HG03095 (cell line): ENCODE data around the gene SS18.

Experiments
- ATAC-seq: cut with Tn5 transposase; IDR thresholded peaks from one replicate; pipeline ENCODE4 v1.9.1; 2021; ENCODE audit warnings: moderate library complexity; ENCODE audit not compliant: unreplicated experiment

SS18 gene

DNA sequence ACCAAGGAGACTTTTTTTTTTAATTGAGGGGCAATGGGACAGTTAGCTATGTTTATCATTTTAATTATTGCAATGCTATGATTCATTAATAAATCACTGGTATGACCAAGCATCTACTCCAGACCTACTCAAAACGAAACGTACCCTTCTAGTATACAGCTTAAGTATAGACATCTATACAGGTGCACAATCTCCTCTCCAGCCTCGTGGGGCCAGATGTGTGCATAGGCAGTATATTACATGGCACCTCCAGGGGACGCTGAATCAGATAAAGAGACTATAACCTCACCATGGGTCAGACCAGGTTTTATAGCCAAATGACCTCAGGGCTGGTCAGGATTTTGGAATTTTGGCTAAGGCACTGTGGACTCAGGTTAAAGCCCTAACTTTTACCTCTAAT, 86.6 kb downstream of the SS18 start:
- ATAC-seq: no peak

DNA sequence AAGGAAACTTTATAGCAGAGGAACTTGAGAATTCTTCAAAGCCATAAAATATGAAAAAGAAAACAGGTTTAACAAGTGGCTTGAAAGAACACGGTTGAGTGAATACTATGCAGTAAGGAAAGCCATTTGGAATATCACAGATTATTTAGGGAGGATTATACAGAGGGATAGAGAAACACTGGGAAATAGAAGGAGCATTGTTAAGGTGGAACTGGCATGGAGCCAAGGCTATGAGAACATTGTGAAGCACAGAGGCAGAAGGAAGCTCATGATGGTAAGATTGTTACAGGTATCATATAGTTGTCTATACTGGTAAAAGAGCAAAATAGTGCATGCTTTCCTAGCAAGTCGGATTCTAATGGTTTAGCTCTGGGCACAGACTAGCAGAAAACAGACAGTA, 87.1 kb downstream of the SS18 start:
- ATAC-seq: no peak

DNA sequence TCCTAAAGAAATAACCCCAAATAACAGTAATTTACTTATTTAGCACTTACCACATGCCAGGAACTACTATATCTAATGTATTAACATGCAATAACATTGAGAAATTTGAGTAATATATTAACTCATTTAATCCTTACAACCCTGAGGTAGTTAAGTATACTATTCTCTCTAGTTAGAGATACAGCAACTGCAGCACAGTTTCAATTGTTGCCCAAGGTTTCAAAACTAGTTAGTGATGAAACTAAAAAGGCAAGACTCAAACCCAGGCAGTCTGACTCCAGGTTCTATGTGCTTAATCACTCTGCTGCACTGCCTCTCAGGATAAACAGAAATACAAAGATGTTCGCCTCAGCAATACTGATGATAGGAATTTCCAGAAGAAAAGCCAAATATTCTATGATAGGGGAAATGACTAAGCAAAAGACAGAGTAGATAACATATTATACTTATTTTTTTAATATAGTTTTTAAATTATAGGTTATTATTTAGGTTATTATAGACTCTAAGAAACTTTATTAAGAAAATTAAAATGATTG, 88.0 kb downstream of the SS18 start:
- no peak for ATAC-seq

DNA sequence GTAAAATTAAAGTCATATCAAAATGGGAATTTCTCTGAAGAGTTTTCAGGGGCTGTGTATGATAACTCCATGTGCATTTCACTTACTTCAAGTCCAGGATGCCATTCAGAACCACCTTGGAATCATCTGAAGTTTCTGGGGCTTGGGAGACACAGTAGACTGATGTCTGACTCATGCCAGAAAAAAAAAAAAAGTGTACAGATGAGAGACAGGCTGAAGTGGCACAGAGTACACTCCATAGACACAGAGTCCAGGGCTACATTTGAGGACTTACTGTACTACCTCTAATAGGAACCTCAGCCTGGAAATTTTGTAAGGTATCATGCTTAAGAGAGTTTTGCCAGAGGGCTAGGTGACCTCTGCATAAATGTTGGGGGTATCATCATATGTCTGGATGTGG, 92.0 kb downstream of the SS18 start:
- no peak for ATAC-seq

DNA sequence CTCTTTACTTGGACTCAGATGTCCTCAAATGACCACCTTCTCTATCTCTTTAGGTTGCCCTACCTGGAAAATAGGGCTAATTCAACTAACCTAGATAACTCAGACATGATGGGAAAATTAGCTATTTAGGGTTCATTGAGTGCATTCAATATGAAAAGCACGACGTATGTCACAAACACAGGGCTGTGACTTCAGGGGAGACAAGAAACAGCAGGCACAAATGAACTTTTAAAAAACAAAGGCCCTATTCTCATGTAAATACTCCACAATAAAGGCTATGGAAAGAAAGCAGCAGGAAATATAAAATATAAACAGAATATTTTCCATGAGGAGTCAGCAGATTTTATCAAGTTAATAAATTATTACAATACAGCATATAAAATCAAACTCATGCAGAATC, 97.8 kb downstream of the SS18 start:
- no peak for ATAC-seq

DNA sequence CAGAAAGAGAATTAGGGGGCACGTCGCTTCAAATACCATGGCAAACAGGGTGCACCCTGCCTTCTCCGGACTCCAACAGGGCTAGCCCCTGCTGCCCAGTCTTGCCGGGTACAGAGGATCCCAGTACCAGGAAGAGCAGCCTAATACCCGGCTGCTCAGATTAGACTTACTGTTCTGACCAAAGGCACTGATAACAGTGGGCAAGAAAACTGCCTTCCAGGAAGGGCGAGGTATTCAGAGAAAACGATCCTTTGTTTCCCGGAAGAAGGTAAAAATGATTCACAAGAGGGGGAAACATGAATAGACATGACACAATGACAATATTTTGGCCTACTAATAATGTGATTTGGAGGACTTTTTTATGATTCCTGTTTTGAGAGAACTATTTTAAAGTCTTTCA, 99.9 kb downstream of the SS18 start:
- no peak for ATAC-seq

DNA sequence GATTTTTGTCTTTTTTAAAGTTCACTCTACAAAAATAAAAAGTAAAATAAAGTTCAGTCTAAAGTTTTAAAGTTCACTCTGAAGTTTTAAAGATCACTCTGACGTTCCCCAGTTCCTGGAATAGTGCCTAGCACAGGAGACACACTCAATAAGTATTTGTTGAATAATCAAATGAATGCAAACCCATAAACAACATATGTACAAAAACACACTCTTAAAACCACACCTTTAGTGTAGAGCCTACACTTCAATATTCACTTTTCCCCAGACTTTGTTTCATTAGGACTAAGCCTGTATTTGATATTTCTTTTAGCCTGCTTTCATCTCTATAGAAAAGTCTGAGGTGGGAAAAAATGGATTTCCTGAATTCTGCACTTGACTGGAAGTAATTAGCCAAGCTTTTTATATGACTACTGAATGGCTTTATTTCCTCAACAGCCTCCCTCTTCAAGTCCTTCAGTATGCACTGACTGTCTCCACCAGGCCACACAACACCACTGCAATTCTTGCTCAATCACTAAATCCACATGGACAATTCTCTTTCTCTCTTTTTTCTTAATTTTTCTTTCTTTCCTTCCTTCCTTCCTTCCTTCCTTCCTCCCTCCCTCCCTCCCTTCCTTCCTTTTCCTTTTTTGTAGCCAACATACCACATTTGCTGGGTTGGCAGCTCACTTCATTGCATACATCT, 104.6 kb downstream of the SS18 start:
- no peak for ATAC-seq

DNA sequence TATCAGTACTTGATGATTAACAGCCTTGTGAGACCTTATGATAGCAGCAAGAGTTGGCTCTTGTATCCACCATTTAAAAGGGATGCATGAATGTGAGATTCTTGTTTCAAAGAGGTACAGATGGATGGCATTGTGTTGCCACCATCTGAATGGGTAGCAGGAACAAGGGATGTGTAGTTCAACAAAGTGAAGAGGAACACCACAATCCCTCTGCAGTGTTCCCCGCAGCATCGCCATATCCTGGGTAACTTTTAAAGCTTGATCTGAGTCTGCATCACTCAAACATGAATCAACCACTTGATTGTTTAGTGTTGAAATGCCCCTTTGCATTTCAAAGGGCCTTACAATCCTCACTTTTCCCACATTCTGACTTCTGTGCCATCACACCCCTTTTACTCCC, 106.7 kb downstream of the SS18 start:
- no peak for ATAC-seq

DNA sequence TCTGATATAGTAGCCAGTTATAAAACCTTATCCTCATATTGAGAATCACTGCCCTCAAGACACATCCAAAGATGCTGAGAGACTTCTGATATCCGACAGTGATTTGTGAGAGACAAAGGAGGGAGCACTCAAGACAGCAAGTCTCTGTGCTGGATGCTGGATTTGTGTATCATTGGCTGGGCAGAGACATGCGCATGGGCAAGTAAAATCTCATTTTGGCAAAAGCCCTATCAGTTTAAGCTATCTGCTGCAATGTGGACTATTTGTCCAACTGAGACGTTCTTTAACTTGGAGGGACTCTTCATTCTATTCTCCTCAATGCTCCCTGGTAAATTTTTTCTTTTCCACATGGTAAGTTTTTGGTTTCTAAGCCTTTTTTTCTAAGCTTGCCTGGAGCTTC, 107.5 kb downstream of the SS18 start:
- no peak for ATAC-seq

DNA sequence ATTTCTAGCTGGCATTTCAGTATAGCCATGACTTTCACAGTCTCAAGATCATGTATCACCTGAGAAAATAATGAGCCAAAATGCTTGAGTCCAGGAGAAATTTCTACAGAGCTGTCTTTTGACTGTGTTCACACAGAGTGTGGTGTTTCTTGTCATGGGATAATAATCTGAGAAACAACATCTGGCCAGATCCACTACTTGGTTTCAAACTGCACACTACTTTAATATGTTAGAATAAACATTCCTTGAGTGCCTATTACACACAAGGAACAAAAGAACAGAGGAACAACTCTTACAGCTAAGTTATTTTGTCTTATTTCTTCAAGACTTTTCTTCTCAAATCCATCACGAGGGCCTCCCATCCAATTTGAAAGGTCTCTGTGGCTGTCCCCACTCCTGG, 108.3 kb downstream of the SS18 start:
- ATAC-seq: no peak

DNA sequence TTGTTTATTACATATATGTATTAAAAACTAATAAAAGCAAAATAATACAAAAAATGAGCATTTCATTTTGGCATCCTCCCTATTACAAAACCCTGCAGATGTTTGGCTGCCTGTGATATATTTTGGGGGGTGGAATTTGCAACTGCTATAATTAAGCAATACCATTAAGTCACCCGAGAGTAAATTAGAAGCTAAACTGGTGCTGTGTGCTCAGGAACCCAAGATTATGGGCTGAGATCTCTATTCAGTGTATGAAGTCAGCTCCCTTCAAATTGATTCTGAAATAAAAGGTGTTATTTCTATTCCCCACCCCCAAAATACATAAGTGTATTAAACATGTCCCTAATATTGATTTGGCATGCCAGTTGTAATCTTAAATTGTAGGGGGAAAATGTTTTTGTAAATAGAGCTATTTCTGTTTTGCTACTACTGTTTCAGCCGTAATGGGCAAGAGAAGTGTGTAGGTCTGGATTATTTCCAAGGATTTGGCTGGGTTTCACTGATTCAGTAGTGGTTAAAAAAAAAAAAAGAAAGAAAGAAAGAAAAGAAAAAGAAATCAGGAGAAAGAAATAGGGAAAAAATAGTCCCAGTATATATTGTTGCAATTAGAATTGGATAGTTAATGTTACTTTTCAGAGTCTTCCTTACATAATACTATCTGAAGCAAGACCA, 110.9 kb downstream of the SS18 start:
- ATAC-seq: no peak

DNA sequence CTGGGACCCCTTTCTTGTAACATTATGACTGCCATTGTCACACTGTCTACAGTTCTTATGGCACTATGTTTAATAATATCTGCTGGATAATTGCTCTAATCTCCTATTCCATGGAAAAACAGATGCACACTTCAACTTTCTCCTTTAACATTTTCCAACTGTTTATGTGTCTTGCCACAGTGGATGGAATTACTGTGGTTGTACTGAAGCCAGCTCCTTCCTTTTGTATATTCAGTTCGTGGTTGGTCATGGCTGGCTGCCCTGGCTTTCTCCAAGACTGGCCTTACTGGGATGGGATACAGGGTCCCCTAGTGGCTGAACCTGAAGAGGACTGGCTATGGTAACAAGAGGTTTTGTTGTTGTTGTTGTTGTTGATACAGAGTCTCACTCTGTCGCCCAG, 113.9 kb downstream of the SS18 start:
- no peak for ATAC-seq

DNA sequence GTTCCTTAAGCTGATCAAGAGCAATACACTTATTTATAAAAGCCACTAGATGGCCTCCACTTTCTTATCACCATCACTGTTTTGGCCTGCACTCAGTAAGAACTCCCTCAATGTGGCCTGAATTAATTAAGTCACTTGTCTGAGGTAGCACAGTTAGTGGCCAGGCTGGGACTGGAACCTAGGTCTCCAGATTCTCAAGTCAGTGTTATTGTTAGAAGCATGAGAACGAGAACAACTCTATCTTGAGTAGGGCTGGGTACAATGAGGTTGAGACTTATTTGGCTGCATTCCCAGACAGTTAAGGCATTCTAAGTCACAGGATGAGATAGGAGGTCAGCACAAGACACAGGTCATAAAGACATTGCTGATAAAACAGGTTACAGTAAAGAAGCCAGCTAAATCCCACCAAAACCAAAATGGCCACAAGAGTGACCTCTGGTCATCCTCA, 115.8 kb downstream of the SS18 start:
- no peak for ATAC-seq
